GM23248 (cell line): ENCODE measurements around the gene CEBPG.

Experiments used
- EZH2 ChIP-seq: fragments of 200-600 bp; sonication (generic); IDR thresholded peaks from 2 replicates; pipeline ENCODE4 v1.6.1; 2018; ENCODE audit warnings: antibody characterized with exemption, mild to moderate bottlenecking; ENCODE audit not compliant: insufficient read depth, poor library complexity, severe bottlenecking
- EZH2phosphoT487 ChIP-seq: fragments of 200-600 bp; sonication (generic); IDR thresholded peaks from 2 replicates; pipeline ENCODE4 v1.6.1; 2018; ENCODE audit warnings: antibody characterized with exemption, moderate library complexity, mild to moderate bottlenecking, low read depth; ENCODE audit not compliant: insufficient read depth

DNA sequence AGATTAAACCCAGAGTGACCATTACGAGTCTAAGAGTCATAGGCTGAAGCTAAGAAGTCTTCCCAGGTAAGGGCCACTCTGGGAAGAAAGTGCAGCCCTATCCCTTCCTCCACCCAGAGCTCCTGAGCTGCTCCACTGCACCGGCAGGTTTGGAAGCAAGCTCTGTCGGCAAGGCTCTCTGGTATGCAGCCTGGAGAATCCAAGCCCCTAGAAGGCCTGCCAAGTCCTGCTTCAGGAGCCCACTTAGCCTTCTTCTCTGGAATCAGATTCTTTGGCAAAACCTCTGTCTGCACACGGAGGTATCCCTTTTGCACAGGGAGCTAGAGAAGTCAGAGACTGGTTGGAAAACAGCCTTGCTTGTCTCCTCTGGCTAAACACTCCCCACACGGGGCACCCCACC is 58.5 kb downstream of the CEBPG start:
- TF ChIP-seq EZH2 (no peak), EZH2phosphoT487 (no peak)
